Endometrial microvascular endothelial cells (primary cell): ENCODE measurements around the gene ZNF14. TPM values are rescaled to one million over a fixed set of nuclear protein-coding genes. Genes with fewer than 3 reads are reported as not detected.
"Not testable (repeated sequence)": the region's sequence is repeated elsewhere in the genome, so short reads cannot be mapped to it uniquely, and the experiment has no call there.

Source experiments
- in situ Hi-C: cut with HindIII; loops from 2 replicates; pipeline ENCODE4 v1.10.0; 2017; ENCODE audit warnings: low sequenced_read_pairs, low pct_unique_long_range_greater_than_20kb; ENCODE audit errors: inconsistent ontology term
- total RNA-seq: library from RNA; depleted of rRNA; stranded (reverse); fragments of >200 nt; gene quantifications from one replicate; pipeline ENCODE4 v1.2.3, GENCODE V29; 2015; ENCODE audit errors: inconsistent ontology term

ZNF14 gene
- total RNA-seq, 1 donor from 2014 or later, result 1.8 TPM

DNA sequence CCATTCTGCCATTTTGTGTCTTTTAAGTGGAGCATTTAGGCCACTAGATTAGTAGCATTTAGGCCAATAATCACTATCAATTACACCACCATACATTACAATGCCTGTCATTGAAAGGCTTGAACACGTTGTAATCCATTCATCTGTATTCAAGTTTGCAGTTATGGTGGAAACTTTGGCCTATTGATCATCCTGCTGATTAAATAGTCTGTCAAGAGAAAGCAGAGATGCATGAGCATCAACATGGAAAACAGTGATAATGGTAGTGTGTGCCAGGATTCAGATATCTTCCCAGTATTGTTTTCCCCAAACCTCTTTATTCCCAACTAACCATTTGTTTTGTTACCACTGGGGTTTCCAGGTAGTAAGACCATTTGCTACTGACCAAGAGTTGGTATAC is 32.4 kb downstream of the ZNF14 start:
- in situ Hi-C loops, result not testable (repeated sequence)

DNA sequence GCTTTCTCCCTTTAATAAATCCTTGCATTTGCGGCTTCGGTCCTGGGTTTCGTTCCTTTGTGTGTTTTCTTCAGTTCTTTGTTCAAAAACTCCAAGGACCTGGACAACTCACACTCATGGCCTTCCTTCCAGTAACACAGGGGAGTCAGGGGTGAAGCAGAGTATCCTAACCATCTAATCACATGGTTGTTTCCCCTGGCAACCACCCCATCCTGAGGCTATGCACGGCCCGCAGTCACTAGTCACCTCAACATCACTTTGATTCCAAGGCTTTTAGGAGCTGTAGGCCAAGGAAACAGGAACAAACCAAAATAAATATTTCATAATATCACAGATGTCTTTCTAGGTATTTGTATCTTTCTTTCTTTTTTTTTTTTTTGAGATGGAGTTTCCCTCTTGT is 35.3 kb downstream of the ZNF14 start:
- in situ Hi-C loops, result no loop called here

DNA sequence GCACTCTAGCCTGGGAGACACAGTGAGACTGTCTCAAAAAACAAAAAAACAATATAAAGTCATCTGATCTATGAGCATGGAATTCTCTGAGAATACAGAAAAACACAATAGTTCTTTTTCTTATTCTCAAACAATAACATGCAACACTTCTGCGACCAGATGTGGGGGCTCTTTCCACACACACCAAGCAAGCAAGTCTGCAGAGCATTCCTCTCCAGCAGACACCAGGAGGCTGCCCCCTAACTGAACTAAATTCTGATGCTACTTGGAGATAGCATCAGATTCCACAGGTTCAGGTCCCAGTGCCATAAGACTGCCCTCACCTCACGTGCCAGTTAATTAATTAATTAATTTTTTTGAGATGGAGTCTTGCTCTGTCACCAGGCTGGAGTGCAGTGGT is 36.5 kb downstream of the ZNF14 start:
- in situ Hi-C loops, result no loop called here

DNA sequence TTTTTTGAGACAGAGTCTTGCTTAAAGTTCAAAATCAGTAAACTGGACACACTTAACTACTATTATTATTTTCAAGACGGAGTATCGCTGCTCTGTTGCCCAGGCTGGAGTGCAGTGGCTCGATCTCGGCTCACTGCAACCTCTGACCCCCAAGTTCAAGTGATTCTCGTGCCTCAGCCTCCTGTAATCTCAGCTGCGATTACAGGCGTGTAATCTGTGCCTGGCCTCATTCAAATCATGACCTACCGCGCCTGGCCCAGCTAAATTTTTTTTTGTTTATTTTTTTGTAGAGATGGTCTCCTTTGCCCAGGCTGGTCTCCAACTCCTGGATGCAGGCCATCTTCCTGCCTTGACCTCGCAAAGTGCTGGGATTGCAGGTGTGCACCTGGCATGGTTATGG is 41.2 kb downstream of the ZNF14 start:
- in situ Hi-C loops, result no loop called here

DNA sequence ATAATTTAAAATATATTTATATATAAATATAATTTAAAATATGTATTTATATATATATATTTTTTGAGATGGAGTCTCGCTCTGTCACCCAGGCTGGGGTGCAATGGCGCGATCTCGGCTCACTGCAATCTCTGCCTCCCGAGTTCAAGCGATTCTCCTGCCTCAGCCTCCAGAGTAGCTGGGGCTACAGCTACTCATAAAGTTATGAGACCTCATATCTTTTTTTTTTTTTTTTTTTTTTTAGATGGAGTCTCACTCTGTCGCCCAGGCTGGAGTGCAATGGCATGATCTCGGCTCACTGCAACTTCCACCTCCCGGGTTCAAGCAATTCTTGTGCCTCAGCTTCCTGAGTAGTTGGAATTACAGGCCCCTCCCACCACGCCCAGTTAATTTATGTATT is 43.9 kb downstream of the ZNF14 start:
- in situ Hi-C loops, result not testable (repeated sequence)

DNA sequence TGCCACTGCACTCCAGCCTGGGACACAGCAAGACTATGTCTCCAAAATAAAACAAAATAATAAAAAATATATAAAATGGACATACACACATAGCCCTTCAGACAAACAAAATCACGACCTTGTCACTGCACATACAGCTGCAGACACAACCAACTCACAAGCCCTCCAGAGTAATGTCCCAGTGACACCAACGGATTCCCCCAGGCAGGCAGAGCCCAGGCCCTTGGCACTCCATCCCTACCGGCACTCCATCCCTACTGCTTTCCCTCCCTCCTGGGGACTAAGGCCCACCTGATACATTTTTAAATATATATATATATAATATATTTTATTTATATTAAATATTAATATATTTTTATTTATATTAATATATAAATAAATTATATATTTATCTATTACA is 45.8 kb downstream of the ZNF14 start:
- in situ Hi-C loops, result no loop called here

DNA sequence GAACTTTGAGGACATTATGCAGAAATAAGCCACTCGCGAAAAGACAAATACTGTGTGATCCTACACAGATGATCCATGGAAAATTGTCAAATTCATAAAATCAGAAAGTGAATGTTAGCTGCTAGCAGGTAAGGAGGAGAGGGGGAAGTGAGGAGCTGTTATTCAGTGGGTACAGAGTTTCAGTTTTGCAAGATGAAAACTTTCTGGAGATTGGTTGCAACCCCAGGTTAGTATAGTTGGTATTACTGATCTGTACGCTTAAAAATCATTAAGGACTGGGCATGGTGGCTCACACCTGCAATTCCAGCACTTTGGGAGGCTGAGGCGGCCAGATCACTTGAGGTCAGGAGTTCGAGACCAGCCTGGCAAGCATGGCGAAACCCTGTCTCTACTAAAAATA is 46.3 kb downstream of the ZNF14 start:
- in situ Hi-C loops, result no loop called here

DNA sequence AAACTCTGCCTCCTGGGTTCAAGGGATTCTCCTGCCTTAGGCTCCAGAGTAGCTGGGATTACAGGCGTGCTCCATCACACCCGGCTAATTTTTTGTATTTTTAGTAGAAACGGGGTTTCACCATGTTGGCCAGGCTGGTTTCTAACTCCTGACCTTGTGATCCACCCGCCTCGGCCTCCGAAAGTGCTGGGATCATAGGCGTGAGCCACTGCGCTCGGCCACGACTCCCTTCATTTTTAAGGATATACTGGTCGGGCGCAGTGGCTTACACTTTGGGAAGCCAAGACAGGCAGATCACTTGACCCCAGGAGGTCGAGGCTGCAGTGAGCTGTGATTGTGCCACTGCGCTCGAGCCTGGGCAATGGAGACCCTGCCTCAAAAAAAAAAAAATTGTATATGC is 46.8 kb downstream of the ZNF14 start:
- in situ Hi-C loops, result not testable (repeated sequence)

DNA sequence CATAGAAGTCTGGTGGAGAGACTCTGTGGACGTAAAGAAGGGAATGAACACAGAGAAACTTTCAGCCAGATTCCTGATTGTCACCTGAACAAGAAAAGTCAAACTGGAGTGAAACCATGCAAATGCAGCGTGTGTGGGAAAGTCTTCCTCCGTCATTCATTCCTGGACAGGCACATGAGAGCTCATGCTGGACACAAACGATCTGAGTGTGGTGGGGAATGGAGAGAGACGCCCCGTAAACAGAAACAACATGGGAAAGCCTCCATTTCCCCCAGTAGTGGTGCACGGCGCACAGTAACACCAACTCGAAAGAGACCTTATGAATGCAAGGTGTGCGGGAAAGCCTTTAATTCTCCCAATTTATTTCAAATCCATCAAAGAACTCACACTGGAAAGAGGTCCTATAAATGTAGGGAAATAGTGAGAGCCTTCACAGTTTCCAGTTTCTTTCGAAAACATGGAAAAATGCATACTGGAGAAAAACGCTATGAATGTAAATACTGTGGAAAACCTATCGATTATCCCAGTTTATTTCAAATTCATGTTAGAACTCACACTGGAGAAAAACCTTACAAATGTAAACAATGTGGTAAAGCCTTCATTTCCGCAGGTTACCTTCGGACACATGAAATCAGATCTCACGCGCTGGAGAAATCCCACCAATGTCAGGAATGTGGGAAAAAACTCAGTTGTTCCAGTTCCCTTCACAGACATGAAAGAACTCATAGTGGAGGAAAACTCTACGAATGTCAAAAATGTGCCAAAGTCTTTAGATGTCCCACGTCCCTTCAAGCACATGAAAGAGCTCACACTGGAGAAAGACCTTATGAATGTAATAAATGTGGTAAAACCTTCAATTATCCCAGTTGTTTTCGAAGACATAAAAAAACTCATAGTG is 53.5 kb downstream of the ZNF14 start:
- in situ Hi-C loops, result no loop called here

DNA sequence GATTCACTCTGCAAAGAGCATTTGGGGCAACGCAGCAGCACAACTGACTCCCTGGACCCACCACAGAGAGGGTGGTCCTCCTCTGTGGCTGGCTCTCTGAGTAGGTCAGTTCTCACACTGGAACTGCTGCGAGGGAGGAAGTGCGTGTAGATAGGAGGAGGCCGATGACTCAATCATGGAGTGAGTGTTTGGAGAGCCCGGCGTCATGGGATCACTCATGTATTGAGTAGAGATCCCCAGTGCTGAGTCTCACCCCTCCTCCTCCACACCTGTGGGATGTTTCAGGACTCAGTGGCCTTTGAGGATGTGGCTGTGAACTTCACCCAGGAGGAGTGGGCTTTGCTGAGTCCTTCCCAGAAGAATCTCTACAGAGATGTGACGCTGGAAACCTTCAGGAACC is 55.3 kb downstream of the ZNF14 start:
- in situ Hi-C loops, result no loop called here

DNA sequence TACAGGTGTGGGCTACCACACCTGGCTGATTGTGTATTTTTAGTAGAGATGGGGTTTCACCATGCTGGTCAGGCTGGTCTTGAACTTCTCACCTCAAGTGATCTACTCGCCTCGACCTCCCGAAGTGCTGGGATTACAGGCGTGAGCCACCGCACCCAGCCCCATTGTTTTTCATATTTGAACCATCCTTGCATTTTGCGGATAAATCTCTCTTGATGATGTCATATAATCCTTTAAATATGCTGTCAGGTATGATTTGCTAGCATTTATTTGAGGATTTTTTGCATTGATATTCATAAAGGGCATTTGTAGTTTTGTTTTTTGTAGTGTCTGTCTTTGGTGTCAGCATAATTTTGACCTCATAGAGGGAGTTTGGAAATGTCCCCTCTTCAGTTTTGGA is 58.6 kb downstream of the ZNF14 start:
- in situ Hi-C loops, result no loop called here

DNA sequence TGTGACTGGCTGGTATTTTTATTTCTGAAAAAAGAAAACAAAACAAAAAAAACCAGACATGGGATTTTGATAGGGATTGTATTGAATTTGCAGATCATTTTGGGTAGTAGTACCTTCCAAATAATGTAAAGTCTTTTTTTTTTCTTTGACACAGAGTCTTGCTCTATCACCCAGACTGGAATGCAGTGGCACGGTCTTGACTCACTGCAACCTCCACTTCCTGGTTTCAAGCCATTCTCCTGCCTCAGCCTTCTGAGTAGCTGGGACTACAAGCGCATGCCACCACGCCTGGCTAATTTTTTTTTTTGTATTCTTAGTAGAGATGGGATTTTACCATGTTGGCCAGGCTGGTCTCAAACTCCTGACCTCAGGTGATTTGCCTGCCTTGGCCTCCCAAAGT is 60.1 kb downstream of the ZNF14 start:
- in situ Hi-C loops, result no loop called here

DNA sequence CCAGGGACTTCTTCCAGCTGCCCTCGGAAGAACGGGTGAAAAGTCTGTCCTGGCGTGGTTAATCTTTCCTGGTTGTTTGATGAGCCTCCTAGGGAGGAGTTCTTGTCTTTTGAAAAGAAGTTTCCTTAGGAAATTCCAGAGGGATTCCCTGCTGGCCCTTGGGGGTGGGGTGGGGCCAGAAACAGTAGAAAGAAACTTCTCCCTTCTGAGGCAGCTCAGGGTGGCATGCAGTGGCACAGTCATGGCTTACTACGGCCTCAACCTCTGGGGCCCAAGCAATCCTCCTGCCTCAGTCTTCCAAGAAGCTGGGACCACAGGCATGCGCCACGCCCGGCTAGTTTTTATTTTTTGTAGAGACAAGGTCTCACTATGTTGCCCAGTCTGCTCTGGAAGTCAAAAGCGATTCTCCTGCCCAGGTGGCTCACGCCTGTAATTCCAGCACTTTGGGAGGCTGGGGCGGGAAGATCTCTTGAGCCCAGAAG is 62.8 kb downstream of the ZNF14 start:
- in situ Hi-C loops, result no loop called here

DNA sequence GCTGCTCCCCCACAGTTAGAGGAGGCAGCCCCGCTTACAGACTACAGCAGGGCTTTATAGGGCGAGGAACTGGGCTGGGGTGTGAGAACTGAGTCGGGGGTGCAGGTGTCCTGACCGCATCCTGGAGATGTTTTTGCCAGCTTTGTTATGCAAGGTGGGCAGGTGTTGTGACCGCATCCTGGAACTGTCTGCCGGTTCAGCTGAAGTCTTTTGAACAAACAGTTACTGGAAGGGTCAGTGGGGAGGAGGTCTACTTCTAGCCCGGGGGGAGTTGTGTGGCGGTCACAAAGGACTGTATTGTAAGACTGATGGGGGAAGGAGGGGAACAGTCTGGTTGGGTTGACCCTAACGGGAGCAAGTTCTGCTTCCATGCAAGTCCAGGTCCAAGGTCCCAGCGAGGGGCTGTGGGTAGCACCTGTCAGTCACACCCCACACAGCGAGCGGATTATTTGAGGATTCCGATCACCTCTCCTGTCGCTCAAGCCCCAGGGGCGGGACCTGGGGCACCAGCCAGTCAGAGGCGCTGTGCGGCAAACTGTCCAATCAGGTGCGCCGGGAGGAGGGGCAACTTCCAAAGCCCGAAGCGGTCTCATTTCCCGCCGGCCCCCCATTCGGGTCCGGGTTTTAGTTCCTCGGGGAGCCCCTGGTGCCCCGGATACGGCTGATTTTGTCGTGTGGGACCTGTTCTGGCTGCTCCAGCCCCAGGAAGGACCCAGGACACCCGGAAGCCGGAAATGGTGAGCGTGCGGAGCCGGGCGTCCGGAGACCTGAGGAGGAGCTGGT is 64.5 kb downstream of the ZNF14 start, which contains the start of gene ZNF101:
Gene ZNF101 (plus strand): TSS at position 610 of the 783 bp plus-strand sequence. CDS start 125 bp downstream, at position 735.
- in situ Hi-C loops, result no loop called here

DNA sequence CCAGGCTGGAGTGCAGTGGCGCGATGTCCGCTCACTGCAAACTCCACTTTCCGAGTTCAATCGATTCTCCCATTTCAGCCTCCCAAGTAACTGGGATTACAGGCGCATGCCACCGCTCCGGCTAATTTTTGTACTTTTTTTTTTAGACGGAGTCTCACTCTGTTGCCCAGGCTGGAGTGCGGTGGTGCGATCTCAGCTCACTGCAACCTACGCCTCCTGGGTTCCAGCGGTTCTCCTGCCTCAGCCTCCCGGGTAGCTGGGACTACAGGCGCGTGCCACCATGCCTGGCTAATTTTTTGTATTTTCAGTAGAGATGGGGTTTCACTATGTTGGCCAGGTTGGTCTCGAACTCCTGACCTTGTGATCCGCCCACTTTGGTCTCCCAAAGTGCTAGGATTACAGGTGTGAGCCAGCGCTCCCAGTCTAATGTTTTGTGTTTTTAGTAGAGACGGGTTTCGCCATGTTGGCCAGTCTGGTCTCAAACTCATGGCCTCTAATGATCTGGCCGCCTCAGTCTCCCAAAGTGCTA is 67.4 kb downstream of the ZNF14 start:
- in situ Hi-C loops, result not testable (repeated sequence)

DNA sequence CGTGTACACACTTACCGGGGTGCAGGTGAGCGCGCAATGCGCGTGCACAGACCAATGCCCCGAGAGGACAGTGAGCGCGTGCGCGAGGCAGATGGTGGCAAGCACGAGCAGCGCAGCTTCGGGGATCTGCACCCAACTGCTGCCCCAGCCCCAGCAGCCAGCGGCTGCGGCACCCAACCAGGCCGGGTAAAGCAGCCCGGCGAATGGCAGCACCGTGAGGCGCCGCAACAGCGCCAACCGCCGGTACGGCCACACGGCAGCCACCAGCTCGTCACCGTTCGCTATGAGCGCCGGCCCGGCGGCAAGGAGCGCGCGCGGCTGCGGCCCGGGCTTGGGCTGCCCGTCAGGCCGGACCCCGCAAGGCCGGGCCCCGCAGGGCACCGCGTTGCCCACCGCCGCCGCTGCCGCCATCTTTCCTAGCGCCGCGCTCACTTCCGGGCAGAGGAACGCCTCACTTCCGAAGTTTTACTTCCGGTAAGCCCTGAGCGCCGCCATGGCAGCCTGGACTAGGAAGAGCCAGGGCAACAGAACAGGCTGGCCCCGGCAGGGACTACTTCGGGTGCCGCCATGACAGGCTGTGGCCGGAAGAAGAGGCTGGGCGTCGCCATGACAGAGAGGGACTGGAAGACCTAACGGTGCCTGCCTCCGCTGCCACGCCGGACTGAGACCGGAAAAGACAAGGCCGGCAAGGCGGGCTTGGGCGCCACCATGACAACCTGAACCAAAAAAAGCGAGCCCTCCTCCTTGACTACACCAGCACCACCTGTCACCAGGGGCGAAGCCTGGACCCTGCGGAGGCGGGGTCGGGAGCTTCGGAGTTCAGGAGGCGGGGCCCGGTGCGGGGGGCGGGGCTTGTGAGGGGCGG is 69.4 kb downstream of the ZNF14 start, which contains the start of gene ATP13A1:
Gene ATP13A1 (minus strand): TSS at position 421 of the 865 bp plus-strand sequence. CDS start 10 bp downstream, at position 411.
- in situ Hi-C loops, result no loop called here

DNA sequence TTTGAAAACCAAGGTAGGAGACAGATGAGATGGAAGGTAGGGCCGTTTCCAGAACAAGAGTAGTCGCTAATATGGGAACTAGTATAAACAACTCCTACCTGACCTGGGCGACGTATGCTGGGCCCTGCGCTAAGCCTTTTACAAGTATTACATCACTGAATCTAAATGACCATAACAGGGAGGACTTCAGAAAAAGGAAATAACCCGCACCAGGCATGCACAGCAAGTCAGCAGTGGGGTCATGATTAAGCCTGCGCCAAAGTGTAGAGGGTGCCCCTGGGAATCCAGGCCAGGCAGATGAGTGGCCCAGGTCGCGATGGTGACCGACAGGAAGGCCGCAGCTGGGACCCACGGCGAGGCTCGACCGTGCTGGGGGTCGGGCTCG is 70.0 kb downstream of the ZNF14 start:
- in situ Hi-C loops, result no loop called here

DNA sequence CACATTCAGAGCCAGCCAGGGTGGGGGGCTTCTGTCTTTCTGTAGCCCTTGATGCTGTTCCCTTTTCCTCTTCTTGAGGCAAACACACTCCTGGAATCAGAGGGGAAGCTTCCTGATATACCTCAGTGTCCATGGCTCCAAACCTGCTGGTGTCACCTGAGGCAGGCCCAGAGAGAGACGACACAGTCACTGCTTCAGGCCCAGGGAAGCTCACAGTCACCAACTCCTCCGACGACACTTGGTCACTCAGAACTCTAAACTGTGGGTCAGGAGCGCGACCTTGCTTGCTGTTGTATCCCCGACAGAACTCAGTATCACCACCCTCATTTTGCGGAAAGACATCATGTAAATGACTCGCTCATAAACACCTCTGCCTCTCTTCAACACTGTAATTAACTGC is 70.6 kb downstream of the ZNF14 start:
- in situ Hi-C loops, result no loop called here
